Pancreas (tissue), 10 donors: ENCODE results near the gene TBC1D9. TPM values are rescaled to one million over a fixed set of nuclear protein-coding genes. Genes with fewer than 3 reads are reported as not detected.

Source experiments
- ATAC-seq, 4 donors: fragments of 200-7000 bp; cut with Tn5 transposase; one replicate each; pipeline versions ENCODE4 v1.8.0 to v1.9.1; 2020; ENCODE audit warnings: mild to moderate bottlenecking in 4 of 4, moderate library complexity in 4 of 4
- DNase-seq, 6 donors: peaks; one replicate each; pipeline ENCODE4 v3.0.0-alpha.2; 2020
- FAIRE-seq: peaks from 2 replicates; lab custom pipeline; 2012; peaks lifted over from hg19 to GRCh38; lab: Jason Lieb, UNC
- H3K27ac ChIP-seq, 4 donors: fragments of 200-600 bp; sonication (generic); 1 replicate in 3 of 4; 2 replicates in 1 of 4; pipeline versions ENCODE4 v1.5.0 to v1.8.0; 2020
- H3K27me3 ChIP-seq, 4 donors: fragments of 200-600 bp; one replicate each; pipeline ENCODE4 v1.8.0; 2021
- H3K36me3 ChIP-seq, 3 donors: fragments of 200-600 bp; sonication (generic) in 1 of 3; one replicate each; pipeline versions ENCODE4 v1.5.0 to v1.8.0; 2020 to 2021
- H3K4me1 ChIP-seq, 3 donors: fragments of 200-600 bp; one replicate each; pipeline ENCODE4 v1.8.0; 2021
- H3K4me3 ChIP-seq, 4 donors: fragments of 200-600 bp; sonication (generic) in 2 of 4; one replicate each; pipeline versions ENCODE4 v1.5.0 to v1.8.0; 2020 to 2021
- H3K9me3 ChIP-seq, 4 donors: fragments of 200-600 bp; one replicate each; pipeline ENCODE4 v1.8.0; 2021
- CTCF ChIP-seq, 4 donors: fragments of 200-600 bp; sonication (generic) in 3 of 4; IDR thresholded peaks; one replicate each; pipeline versions ENCODE4 v1.5.0 to v1.8.0; 2021; ENCODE audit warnings: antibody characterized with exemption in 4 of 4
- WGBS, 2 donors: extraction: QIAGEN DNeasy Blood & Tissue Kit; methylation state at CpG; one replicate each; pipeline ENCODE4 v1.1.7; 2013; 5-methylcytosine and 5-hydroxymethylcytosine counted together
- intact Hi-C, 3 donors: fragments of 100-400 bp; cut with DNase I; formaldehyde crosslinking; loops; one replicate each; pipeline versions ENCODE4 v1.11.1 to v1.14.2; 2022
- polyA plus RNA-seq, 2 donors: library from polyadenylated mRNA; stranded (reverse); fragments of 200-250 nt; gene quantifications; one replicate each; pipeline ENCODE4 v1.2.3, GENCODE V29; 2013
- total RNA-seq, 6 donors: library from RNA; stranded (reverse); fragmentation: NEBNext Ultra II Directional in 4 of 6; extraction: Animal tissue kit (Norgen Biotek cat#: 25700) in 4 of 6; gene quantifications; one replicate each; pipeline versions ENCODE4 v1.2.1 to v1.2.4, GENCODE V29; 2021 to 2023
- donor health status: healthy with polysubstance abuse.
- donor health status: DM: no; HTN: no; CAD: no; lungs with moderate emphysema.
- donor health status: DM: no; HTN: no; CAD: no.
- donor health status: control.
- donor health status: control.
- donor health status: Bipolar disorder and iron deficiency.
- donor health status: DM: yes; HTN: yes; CAD: no.
- donor health status: DM: no; HTN: no; CAD: no.
- donor health status: DM: no; HTN: no; CAD: no.
- donor health status: DM: yes; HTN: yes; CAD: no.

Gene TBC1D9
- total and polyA plus RNA-seq, 8 donors = 5.3 to 17.9 (median 9.8) TPM

GRCh38 chr4:140732780-140733179 lies 23.4 kb downstream of the TBC1D9 start:
- H3K36me3 ChIP-seq = no peaks in the 10 kb centered on the region
- H3K4me1 ChIP-seq = peaks cover 10 to 15% (median 10%) of the 10 kb centered on the region in 3 donors
- H3K4me3 ChIP-seq = no peak overlapping the region
- no peak for ATAC-seq
- no peak for DNase-seq
- H3K27me3 ChIP-seq = no peaks in the 10 kb centered on the region
- intact Hi-C loops = no loop called here
- 78% methylated on average over 2 of the region's 2 CpGs for WGBS, 2 donors
- no peak overlapping the region for H3K27ac ChIP-seq
- no peak for TF ChIP-seq CTCF (IDR thresholded peaks at IDR 0.05)
- H3K9me3 ChIP-seq = no peaks in the 10 kb centered on the region
- FAIRE-seq = no peak

- no peaks in the 10 kb centered on the region for H3K27me3 ChIP-seq
- 92 to 95% methylated on average over 6 of the region's 6 CpGs for WGBS, 2 donors
- H3K27ac ChIP-seq = no peak overlapping the region
- ATAC-seq (no peak), FAIRE-seq (no peak), DNase-seq (no peak)
- no peaks in the 10 kb centered on the region for H3K36me3 ChIP-seq
- H3K4me3 ChIP-seq = no peak overlapping the region
- TF ChIP-seq CTCF (IDR thresholded peaks at IDR 0.05) = no peak
- intact Hi-C loops = no loop called here
- no peaks in the 10 kb centered on the region for H3K9me3 ChIP-seq
- peaks cover 27 to 43% (median 40%) of the 10 kb centered on the region in 3 donors for H3K4me1 ChIP-seq
Observed at GRCh38 chr4:140729344-140730049, 26.7 kb downstream of the TBC1D9 start.

- no peaks in the 10 kb centered on the region for H3K27me3 ChIP-seq
- FAIRE-seq = no peak
- no peak for TF ChIP-seq CTCF (IDR thresholded peaks at IDR 0.05)
- no peak overlapping the region for H3K4me3 ChIP-seq
- H3K4me1 ChIP-seq = peaks cover 31 to 44% (median 43%) of the 10 kb centered on the region in 3 donors
- H3K36me3 ChIP-seq = no peaks in the 10 kb centered on the region
- H3K9me3 ChIP-seq = no peaks in the 10 kb centered on the region
- 47 to 55% methylated on average over 3 of the region's 3 CpGs for WGBS, 2 donors
- H3K27ac ChIP-seq = peak overlapping the region in 2 of 4 donors; percentile 39 to 51
- ATAC-seq = peak; percentile 64 to 75 (median 68)
- intact Hi-C loops = no loop called here
- DNase-seq = peak in 1 of 6 donors; percentile 11
Observed at GRCh38 chr4:140726776-140727500, 29.2 kb downstream of the TBC1D9 start.

- H3K36me3 ChIP-seq = no peaks in the 10 kb centered on the region
- FAIRE-seq (no peak), ATAC-seq (no peak), DNase-seq (no peak)
- WGBS, 2 donors = 84 to 86% methylated on average over 5 of the region's 5 CpGs
- H3K4me3 ChIP-seq = no peak overlapping the region
- peaks cover 31 to 46% (median 44%) of the 10 kb centered on the region in 3 donors for H3K4me1 ChIP-seq
- H3K27me3 ChIP-seq = no peaks in the 10 kb centered on the region
- no peak for TF ChIP-seq CTCF (IDR thresholded peaks at IDR 0.05)
- peak overlapping the region in 1 of 4 donors; percentile 39 for H3K27ac ChIP-seq
- intact Hi-C loops = no loop called here
- H3K9me3 ChIP-seq = no peaks in the 10 kb centered on the region
Observed at GRCh38 chr4:140725556-140725955, 30.6 kb downstream of the TBC1D9 start.
